ENCODE measurements around the gene GLOD5. TPM values are rescaled to one million over a fixed set of nuclear protein-coding genes. Genes with fewer than 3 reads are reported as not detected.

Gene GLOD5
- total RNA-seq: not detected

DNA sequence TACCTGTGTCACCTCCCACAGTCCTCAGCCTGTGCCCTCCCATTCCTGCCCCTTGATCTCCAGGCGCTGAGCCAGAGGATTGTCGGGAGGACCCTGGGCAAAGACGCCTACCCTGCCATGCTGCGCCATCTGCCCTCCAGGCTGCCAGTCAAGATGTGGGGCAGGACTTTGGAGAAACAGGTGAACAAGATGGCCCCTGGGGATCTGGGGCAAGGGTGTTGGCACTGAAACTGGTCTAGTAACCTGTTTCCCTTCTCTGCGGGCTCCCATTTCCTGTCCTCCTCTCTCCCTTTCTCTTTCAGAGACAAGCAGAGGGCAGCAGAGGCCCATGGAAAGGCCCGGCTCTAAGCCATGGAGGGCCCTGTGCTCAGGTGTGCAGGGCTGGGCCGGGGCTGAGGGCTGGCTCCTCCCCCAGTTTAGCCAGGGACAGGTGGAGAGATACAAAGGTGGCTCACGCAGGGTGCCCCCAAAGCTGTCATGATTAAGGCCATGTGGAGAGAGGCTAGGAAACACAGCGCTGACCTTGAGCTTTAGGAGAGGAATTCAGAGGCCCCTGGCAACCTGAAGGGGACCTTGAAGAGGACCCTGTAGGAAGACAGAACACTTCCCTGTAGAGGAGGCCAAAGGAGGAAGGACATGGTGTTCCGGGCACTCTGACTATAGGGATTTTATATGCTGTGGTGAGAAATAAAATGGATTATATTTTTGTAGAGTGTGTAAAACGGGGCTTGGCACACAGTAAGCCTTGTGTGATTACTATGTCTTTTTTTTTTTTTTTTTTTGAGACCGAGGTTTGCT, at the start of gene GLOD5:
Gene GLOD5, plus strand, starts transcription at position 74 of the 798 bp plus-strand sequence. Its CDS starts 44 bp downstream, at position 118.
- H3K36me3 Mint-ChIP-seq (ENCODE audit: low read depth): peaks cover 2% of the 10 kb centered on the region
- DNase-seq: peak; percentile 40
- ChIA-PET CTCF (interaction anchor here (0.8 kb wide), 1 partner anchor 23 kb away, joined by 3 read pairs; no protein-coding TSS in a partner anchor), POLR2A (no interaction called here)
- no peaks in the 10 kb centered on the region for H3K27me3 Mint-ChIP-seq
- H3K4me3 Mint-ChIP-seq: no peak within 1 kb of the TSS
- no peaks in the 10 kb centered on the region for H3K9me3 Mint-ChIP-seq
- peaks cover 8% of the 10 kb centered on the region for H3K4me1 Mint-ChIP-seq
- H3K27ac Mint-ChIP-seq: peak within 1 kb of the TSS; percentile 66

DNA sequence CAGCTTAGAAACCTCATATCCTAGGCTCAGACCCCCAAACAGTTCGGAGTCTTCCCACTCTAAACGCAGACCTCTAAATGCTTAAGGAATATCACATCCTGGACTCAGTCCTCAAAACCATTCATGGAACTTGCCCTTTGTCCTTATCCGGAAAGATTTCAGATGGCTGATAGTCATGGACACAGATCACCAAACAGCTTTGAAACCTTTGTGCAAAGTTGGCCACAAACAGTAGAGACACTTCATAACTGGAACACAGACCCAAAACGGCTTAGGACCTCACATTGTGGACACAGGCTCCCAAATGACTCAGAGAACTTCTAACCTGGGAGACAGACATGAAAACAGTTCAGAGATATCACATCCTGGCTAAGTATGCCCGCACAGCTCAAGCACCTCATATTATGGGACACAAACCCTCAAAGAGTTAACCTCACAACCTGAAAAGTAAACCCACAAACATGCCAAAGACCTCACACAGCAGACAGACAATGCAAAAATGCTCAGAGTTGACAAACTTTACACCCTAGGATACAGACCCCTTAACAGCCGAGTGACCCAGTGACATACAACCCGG, 49.5 kb upstream of the GLOD5 start:
- ChIA-PET CTCF (interaction anchor here (2.5 kb wide), 1 partner anchor 12 kb away, joined by 8 read pairs; no protein-coding TSS in a partner anchor), POLR2A (no interaction called here)
- Mint-ChIP-seq H3K9me3 (peaks cover 14% of the 10 kb centered on the region), H3K4me3 (peak overlapping the region; percentile 58), H3K27ac (peak overlapping the region; percentile 96), H3K4me1 (peaks cover 68% of the 10 kb centered on the region), H3K36me3 (ENCODE audit: low read depth) (peaks cover 58% of the 10 kb centered on the region), H3K27me3 (no peaks in the 10 kb centered on the region)
- DNase-seq: no peak

DNA sequence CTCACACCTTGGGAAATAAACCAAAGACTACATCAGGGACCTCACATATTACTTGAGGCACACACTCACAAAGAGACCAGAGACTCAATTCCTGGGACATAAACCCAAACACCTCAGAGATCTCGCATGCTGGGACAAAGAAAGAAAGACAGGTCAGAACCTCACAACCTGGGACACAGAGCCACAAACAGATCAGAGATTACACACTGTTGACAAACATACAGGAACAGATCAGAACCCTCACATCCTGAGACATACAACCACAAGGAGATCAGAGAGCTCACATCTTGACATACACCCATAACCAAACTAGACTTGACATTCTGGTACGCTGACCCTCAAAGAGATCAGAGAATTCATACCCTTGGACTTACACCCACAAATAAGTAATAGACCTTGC, 47.7 kb upstream of the GLOD5 start:
- H3K36me3 Mint-ChIP-seq (ENCODE audit: low read depth): peaks cover 51% of the 10 kb centered on the region
- peak; percentile 29 for DNase-seq
- CTCF ChIA-PET: interaction anchor here (1.9 kb wide), 1 partner anchor 24 kb away, joined by 7 read pairs; no protein-coding TSS in a partner anchor
- peaks cover 14% of the 10 kb centered on the region for H3K9me3 Mint-ChIP-seq
- H3K27ac Mint-ChIP-seq: peak overlapping the region; percentile 96
- POLR2A ChIA-PET: no interaction called here
- H3K4me3 Mint-ChIP-seq: peak overlapping the region; percentile 58
- no peaks in the 10 kb centered on the region for H3K27me3 Mint-ChIP-seq
- H3K4me1 Mint-ChIP-seq: peaks cover 78% of the 10 kb centered on the region

DNA sequence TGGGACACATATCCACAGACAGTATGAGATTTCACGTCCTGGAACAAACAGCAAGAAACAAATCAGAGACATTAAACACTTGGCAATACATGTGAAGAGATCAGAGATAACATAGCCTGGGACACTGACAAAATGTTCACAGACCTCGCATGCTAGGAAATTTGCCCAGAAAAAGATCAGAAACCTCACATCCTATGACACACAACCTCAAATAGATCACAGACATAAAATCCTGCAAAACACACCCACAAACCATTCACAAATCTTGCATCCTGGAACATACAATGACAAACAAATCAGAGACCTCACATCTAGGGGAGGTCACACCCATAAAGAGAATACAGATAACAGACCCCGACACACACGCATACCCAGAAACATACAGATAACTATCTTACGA, 47.0 kb upstream of the GLOD5 start:
- Mint-ChIP-seq H3K9me3 (peaks cover 14% of the 10 kb centered on the region), H3K36me3 (ENCODE audit: low read depth) (peaks cover 50% of the 10 kb centered on the region), H3K27ac (peak overlapping the region; percentile 96), H3K4me1 (peaks cover 82% of the 10 kb centered on the region), H3K27me3 (no peaks in the 10 kb centered on the region), H3K4me3 (peak overlapping the region; percentile 1)
- peak; percentile 15 for DNase-seq
- CTCF ChIA-PET: interaction anchor here (1.9 kb wide), 1 partner anchor 23 kb away, joined by 7 read pairs; no protein-coding TSS in a partner anchor
- POLR2A ChIA-PET: no interaction called here

DNA sequence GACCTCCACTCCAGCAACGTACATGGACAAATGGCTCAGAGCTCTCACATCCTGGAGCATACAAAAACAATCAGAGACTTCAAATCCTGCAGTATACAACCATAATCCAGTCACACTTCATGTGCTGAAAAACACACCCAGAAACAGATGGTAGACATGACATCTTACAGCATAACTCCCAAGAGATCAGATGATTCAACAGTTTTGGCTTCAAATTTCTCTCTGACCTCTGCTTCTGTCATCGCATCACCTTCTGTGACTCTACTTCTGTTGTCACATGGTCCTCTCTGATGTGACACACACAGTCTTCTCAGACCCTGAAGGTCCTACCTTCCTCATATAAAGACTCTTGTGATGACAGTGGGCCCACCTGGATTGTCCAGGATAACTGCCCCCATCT, 46.5 kb upstream of the GLOD5 start:
- peaks cover 14% of the 10 kb centered on the region for H3K9me3 Mint-ChIP-seq
- POLR2A ChIA-PET: no interaction called here
- DNase-seq: no peak
- peaks cover 82% of the 10 kb centered on the region for H3K4me1 Mint-ChIP-seq
- H3K36me3 Mint-ChIP-seq (ENCODE audit: low read depth): peaks cover 50% of the 10 kb centered on the region
- CTCF ChIA-PET: no interaction called here
- peak overlapping the region; percentile 96 for H3K27ac Mint-ChIP-seq
- H3K4me3 Mint-ChIP-seq: peak overlapping the region; percentile 1
- no peaks in the 10 kb centered on the region for H3K27me3 Mint-ChIP-seq

DNA sequence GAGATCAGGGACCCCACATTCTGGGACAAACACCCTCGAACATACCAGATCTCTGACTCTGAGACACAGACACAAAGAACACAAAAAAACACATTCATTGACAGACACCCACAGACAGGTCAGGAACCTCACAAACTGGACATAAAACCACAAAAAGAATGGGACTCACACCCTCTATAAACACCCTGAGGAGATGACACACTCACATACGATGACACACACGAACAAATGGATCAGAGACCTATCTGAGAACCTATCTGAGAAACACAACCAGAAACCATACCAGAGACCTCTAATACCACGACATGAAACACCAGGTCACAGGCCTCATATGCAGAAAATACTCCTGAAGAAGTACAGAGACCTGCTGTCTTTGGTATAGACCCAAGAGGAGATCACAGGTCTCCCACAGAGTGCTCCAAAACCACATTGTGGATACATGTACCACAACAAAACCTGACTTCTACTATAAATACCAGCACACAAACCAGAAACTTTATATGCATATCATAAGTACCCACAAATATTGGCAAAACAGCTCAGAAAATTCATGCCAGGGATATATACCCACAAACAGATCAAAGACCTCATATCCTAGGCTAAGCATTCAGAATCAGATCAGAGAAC, 45.6 kb upstream of the GLOD5 start:
- Mint-ChIP-seq H3K4me1 (peaks cover 74% of the 10 kb centered on the region), H3K27ac (peak overlapping the region; percentile 96), H3K27me3 (no peaks in the 10 kb centered on the region), H3K36me3 (ENCODE audit: low read depth) (peaks cover 41% of the 10 kb centered on the region), H3K4me3 (no peak overlapping the region), H3K9me3 (peaks cover 11% of the 10 kb centered on the region)
- ChIA-PET POLR2A (no interaction called here), CTCF (interaction anchor here (1.1 to 1.7 kb wide), 2 partner anchors 10 to 12 kb away, joined by 3 read pairs; no protein-coding TSS in a partner anchor)
- peak; percentile 17 for DNase-seq

DNA sequence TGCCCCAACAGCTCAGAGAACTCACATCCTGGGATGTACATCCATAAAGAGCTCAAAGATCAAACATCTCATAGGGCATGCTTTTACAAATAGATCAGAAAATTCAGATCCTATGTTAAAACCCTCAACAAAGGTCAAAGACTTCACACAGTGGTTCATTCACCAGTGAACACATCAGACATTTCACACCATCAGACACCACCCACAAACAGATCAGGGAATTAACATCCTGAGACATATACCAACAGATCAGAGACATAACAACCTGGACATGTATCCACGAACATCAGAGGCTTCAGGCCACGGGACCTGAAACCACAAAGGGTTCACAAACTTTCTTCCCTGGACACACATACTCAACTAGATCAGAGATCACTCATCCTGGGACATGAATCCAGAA, 41.6 kb upstream of the GLOD5 start:
- CTCF ChIA-PET: interaction anchor here (0.6 kb wide), 1 partner anchor 171 kb away, joined by 4 read pairs; no protein-coding TSS in a partner anchor
- Mint-ChIP-seq H3K27me3 (no peaks in the 10 kb centered on the region), H3K27ac (no peak overlapping the region), H3K36me3 (ENCODE audit: low read depth) (peaks cover 18% of the 10 kb centered on the region), H3K9me3 (peaks cover 13% of the 10 kb centered on the region), H3K4me1 (peaks cover 41% of the 10 kb centered on the region), H3K4me3 (no peak overlapping the region)
- DNase-seq: no peak
- POLR2A ChIA-PET: interaction anchor here (0.6 kb wide), 1 partner anchor 9 kb away, joined by 3 read pairs; no protein-coding TSS in a partner anchor

DNA sequence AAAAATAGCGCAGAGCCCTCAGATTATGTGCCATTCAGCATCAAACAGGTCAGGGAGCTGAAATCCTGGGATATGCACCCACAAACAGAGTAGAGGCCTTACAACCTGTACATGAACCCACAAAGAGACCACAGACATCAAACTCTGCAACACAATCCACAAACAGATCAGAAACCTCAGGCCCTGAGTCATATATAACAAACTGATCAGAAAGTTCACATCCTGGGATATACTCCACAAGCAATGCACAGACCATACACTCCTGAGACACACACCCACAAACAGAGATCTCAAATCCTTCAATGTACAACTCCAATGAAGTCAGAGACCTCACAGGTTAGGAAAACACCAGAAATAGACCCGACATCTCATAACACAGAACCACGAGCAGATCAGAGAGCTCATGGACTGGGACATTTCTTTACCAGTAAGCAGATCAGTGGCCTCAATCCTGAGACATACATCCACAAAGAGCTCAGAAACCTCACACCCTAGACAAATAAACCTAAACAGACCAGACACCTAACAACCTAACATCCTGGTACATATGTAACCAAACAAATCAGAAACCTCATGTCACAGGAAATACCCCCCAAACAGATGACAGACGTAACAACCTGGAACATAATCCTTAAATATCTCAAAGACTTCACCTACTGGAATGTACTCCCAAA, 40.8 kb upstream of the GLOD5 start:
- ChIA-PET POLR2A (interaction anchor here (1.0 kb wide), 1 partner anchor 17 kb away, joined by 3 read pairs; no protein-coding TSS in a partner anchor), CTCF (interaction anchor here (0.9 to 1.0 kb wide), 2 partner anchors 10 to 13 kb away, joined by 3 read pairs; no protein-coding TSS in a partner anchor)
- Mint-ChIP-seq H3K9me3 (peaks cover 10% of the 10 kb centered on the region), H3K4me1 (peaks cover 37% of the 10 kb centered on the region), H3K4me3 (no peak overlapping the region), H3K27ac (no peak overlapping the region), H3K36me3 (ENCODE audit: low read depth) (peaks cover 24% of the 10 kb centered on the region), H3K27me3 (no peaks in the 10 kb centered on the region)
- no peak for DNase-seq

DNA sequence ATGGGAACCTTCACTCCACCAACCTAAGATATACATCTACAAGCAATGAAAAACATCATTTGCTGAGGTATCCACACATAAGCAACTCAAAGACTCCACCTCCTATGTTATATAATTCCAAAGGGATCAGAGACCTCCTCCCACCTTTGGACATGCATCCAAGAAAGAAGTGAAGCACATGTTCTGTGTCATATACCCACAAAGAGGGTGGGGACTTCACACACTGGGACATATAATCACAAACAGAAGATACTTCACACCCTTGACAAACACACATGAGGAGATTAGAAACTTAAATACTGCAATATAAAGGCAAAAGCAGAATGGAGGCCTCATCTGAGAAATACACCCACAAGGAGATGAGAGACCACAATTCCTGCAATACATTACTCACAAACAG, 39.6 kb upstream of the GLOD5 start:
- H3K36me3 Mint-ChIP-seq (ENCODE audit: low read depth): peaks cover 28% of the 10 kb centered on the region
- no peak overlapping the region for H3K27ac Mint-ChIP-seq
- H3K27me3 Mint-ChIP-seq: no peaks in the 10 kb centered on the region
- no peak for DNase-seq
- ChIA-PET POLR2A (no interaction called here), CTCF (no interaction called here)
- peaks cover 35% of the 10 kb centered on the region for H3K4me1 Mint-ChIP-seq
- H3K4me3 Mint-ChIP-seq: no peak overlapping the region
- peaks cover 7% of the 10 kb centered on the region for H3K9me3 Mint-ChIP-seq

DNA sequence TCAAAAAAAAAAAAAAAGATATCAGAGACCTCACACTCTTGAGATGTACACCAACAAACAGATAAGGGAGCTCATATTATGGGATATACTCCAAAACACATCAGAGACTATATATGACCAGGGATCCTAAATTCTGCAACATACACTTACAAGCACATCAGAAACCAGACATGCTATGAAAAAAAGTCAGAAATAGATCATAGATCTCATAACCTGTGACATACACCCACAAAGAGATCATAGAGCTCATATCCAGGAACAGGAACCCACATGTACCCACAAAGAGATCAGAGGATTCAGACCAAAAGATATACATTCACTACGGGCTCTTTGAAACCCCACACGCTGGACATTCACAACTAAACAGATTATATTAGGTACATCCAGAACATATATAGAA, 35.0 kb upstream of the GLOD5 start:
- Mint-ChIP-seq H3K27ac (no peak overlapping the region), H3K4me3 (no peak overlapping the region), H3K36me3 (ENCODE audit: low read depth) (peaks cover 40% of the 10 kb centered on the region), H3K4me1 (peaks cover 39% of the 10 kb centered on the region), H3K27me3 (no peaks in the 10 kb centered on the region), H3K9me3 (peaks cover 26% of the 10 kb centered on the region)
- ChIA-PET CTCF (interaction anchor here (0.7 to 1.7 kb wide), 3 partner anchors 10 to 18 kb away, joined by 3 to 4 read pairs (median 4); no protein-coding TSS in a partner anchor), POLR2A (interaction anchor here (0.8 kb wide), 1 partner anchor 10 kb away, joined by 6 read pairs; no protein-coding TSS in a partner anchor)
- DNase-seq: no peak

DNA sequence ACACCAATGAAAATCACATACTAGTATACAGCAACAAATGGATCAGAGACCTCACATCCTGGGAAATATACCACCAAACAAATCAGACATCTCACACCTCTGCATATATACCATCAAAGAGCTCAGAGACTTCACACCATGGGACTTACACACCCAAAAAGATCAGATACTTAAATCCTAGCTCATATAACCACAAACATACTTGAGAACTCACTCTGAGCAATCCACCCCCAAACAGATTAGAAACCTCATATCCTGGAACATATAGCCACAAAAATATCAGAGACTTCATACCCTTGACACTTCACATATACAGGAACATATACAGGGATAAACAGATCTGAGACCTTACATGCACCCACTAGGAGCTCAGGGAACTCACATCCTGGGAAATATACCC, 32.9 kb upstream of the GLOD5 start:
- Mint-ChIP-seq H3K4me1 (peaks cover 37% of the 10 kb centered on the region), H3K9me3 (peaks cover 26% of the 10 kb centered on the region), H3K4me3 (no peak overlapping the region), H3K27ac (no peak overlapping the region), H3K36me3 (ENCODE audit: low read depth) (peaks cover 40% of the 10 kb centered on the region), H3K27me3 (no peaks in the 10 kb centered on the region)
- ChIA-PET POLR2A (interaction anchor here (0.7 kb wide), 1 partner anchor 15 kb away, joined by 3 read pairs; no protein-coding TSS in a partner anchor), CTCF (interaction anchor here (1.3 kb wide), 1 partner anchor 23 kb away, joined by 3 read pairs; no protein-coding TSS in a partner anchor)
- DNase-seq: no peak

DNA sequence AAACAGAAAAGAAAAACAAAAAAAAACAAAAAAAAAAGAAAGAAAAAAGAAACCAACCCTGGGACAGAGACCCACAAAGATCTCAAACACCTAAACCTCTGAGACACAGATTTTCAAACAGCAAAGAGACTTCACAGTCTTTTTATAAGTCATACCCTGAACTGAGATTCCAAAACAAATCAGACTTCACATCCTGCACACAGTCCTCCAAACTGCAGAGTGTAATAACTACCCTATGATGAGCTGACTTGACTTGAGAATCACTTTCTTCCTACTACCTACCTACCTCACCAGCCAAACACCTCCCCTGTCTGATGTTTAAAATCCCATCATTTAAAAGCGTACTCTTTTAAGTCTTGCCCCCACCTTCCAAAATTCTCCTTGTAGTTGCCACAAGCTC, 25.2 kb upstream of the GLOD5 start:
- peaks cover 19% of the 10 kb centered on the region for H3K4me1 Mint-ChIP-seq
- no peaks in the 10 kb centered on the region for H3K9me3 Mint-ChIP-seq
- no peak for DNase-seq
- ChIA-PET CTCF (interaction anchor here (1.4 to 2.1 kb wide), 2 partner anchors 10 to 23 kb away, joined by 4 to 7 read pairs; no protein-coding TSS in a partner anchor), POLR2A (interaction anchor here (0.6 kb wide), 1 partner anchor 10 kb away, joined by 6 read pairs; no protein-coding TSS in a partner anchor)
- peaks cover 7% of the 10 kb centered on the region for H3K36me3 Mint-ChIP-seq (ENCODE audit: low read depth)
- H3K27ac Mint-ChIP-seq: peak overlapping the region; percentile 96
- H3K27me3 Mint-ChIP-seq: no peaks in the 10 kb centered on the region
- peak overlapping the region; percentile 87 for H3K4me3 Mint-ChIP-seq
